HG03025 (cell line): ENCODE measurements around the gene SUCLG1.
"Not testable (repeated sequence)": the region's sequence is repeated elsewhere in the genome, so short reads cannot be mapped to it uniquely, and the experiment has no call there.

Source experiments
- ATAC-seq: cut with Tn5 transposase; IDR thresholded peaks from one replicate; pipeline ENCODE4 v1.9.1; 2021; ENCODE audit warnings: mild to moderate bottlenecking, moderate library complexity; ENCODE audit not compliant: unreplicated experiment, low FRiP score

SUCLG1 gene

DNA sequence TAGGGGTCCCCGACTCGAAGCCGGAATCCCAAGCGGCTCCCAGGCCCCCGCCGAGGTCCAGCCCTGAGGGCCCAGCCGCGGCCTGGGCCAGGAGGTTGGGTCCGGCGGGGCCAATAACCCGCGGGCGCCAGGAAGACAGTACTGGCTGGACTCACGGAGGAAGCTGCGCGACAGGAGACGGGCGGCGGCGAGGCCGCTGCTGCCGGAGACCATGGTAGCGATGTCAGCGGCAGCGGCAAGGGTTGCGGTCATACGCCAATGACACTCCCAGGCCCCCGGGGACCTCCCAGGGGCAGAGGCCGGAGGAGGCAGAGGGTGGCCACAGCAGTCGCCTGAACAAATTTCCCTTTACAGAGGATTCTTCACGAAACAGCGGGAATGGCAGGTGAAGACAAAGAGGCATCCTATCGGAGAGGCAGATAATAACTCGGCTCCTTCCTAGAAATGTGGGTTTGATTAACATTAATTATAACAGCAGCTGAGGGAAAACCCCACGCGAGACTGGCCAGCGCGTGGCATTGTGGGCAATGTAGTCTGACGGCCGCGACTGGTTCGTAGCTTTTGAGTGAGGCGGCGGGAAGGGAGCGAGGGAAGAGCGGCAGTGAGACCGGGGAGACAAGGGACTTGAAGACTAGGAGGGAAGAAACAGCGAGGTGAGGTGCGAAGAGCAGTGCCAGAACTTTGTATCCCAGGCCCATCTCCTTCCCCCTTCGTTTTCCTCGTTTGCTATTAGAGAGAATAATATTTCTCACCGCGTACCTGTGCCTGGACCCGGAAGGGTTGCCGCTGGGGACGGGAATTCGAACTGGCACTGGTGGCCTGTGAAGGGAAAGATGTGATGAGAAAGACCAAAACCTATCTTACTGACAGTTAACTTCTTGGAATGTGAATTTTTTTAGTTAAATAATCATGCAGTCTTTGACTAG is at the start of gene SUCLG1:
Gene SUCLG1 (minus strand): TSS at position 263 of the 926 bp plus-strand sequence. CDS start 11 bp downstream, at position 252.
- ATAC-seq, result peak; percentile 94

DNA sequence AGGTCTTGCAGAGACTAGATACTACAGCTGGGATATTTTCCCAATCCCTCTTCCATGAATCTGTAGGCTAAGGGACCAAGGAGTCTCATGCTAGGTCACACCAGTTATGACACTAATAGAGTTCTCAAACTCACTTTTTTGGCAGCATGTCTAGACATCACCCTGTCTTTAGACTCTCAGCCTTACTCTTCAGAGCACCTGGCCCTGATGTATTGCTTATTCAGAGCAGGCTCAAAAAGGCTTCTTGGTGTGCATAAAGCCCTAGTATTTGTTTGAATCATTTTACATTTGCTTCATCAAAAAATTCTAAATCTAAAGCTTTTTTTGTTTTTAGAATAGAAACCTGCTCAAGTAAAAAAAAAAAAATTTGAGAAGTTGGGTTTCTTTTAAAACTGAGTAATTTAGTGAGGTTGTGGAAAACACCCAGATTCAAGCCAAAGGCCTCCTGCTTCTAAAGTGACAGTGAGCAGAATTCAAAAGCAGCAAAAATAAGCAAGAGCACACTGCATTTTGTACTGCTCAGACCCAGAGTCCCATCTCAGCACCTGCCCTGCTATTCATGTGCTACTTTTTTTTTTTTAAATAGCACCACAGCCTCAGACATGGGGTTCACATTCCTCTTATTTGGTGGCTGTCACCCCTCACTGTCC is 39.2 kb upstream of the SUCLG1 start:
- ATAC-seq, result no peak

DNA sequence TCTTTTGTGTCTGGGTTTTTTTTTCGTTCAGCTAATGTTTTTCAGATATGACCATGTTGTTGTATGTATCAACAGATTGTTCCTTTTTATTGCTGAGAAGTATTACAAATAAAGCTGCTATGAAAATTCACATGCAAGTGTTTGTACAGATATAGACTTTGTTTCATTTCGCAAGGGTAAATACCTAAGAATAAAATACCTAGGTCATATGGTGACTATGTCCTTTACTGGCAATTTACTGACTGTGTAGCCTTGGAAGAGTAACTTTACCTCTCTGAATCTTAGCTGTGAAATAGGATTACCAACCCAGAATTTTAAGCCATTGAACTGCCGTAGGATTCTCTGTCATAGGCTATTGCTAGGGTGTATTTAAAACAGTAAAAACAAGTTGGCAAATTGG is 38.2 kb upstream of the SUCLG1 start:
- ATAC-seq, result no peak

DNA sequence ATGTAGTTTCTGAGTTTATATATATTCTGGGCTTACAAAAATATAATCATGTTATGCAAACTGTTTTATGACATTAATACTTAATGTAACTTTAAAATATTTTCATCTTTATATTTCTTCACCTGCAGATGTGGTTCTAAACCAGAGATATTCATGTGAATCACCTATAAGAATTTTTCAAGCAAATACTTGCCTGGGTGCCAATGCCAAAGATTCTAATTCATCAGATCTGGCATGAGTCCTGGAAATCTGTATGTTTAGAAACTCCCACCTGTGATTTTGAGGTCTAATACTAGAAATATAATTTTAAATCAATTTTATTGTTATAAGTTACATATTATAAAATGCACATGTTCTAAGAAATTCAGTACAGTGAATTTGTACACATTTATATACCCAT is 37.3 kb upstream of the SUCLG1 start:
- no peak for ATAC-seq

DNA sequence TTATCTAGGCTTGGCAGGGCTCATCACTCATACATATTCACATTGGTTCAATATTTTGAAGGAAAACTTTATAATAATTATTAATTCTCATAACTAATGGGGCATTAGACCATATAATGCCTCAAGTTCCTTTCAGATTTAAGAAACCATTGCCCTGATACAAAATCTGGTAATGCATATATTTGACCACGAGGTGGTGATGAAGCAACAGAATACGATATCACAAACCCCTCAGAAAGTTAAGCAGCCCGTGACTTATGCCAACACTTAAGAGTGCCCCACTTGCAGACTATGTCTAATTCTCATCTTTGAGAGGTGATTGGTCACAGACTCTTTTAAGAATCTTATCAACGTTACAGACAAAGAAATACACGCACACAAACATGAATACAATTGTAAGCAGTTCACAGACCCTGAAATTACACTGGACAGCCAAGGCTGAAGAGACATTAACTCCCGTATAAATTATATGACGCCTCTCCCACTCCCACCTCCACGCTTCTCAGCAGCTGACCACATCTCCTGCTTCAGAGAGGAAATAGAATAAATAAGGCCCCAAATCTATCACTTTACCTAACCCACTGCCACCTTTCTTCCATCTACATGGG is 36.6 kb upstream of the SUCLG1 start:
- no peak for ATAC-seq

DNA sequence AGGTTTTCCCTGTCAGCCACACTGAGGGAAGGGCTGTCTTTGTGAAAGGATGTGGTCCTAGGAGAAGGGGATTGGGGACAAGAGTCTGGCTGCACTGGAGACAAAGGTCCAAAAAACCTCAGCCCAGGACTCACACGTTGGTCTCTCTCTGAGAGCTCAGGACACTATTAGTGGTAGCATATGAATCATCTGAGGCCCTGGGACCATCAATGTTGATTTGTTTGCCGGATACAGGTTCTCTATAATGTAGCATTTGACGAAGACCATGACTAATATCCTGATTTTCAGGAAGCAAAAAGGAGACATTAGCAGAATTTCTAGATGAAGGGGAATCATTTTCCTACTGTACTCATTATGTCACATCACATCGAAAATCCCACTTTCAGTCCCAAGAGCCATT is 35.0 kb upstream of the SUCLG1 start:
- no peak for ATAC-seq

DNA sequence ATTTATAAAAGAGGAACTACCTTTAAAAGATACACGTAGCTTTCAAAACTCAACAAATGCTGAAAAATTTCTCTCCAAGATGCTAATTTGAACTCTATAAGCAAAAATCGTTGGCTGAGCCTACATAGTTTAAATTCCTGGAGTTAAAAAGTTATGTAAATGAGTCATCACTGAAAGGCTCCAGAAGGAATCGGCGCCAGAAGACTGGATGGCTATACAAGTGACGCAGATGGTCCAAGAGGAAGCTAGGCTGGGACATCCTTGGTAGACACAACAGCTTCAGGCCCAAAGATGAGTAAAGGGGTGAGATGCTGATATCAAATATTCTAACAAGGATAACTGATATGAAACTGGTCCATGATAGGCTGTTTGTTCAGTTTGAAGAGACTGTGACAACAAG is 34.4 kb upstream of the SUCLG1 start:
- ATAC-seq, result no peak

DNA sequence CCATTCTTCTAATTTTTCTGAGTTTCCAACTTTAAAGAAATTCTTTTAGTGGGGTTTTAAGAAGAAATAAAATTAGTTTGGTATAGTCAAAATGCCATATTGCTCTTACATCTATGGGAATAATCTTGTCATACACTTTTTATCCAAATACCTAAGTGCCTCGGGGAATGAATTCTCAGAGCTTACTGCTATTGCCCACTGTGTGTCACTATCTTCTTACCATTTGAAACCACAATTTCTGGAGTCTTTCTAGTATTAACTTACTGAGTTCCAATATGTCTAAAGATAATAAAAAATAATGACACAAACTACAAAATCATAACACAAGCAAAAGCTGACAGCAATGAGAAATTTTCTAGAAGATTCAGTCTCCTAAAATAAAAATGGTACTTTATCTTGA is 33.5 kb upstream of the SUCLG1 start:
- no peak for ATAC-seq

DNA sequence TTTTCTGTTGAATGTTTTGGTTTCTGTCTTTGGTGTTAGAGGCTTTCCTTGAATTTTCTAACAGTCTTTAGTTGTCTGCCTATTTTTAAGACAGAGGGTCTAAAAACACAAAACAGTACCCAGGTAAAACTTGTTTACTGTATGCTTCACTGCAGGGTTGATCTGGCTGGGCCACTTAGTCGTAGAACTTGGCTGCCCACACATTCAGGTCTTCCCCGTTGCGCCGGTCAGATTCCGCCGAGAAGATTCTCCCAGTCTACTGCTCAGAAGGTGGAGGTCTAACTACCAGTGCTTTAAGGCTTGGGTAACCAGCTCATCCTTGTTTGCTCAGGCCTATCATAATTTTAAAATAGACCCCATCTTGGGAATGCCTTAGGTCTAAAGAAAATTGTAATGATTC is 32.7 kb upstream of the SUCLG1 start:
- no peak for ATAC-seq

DNA sequence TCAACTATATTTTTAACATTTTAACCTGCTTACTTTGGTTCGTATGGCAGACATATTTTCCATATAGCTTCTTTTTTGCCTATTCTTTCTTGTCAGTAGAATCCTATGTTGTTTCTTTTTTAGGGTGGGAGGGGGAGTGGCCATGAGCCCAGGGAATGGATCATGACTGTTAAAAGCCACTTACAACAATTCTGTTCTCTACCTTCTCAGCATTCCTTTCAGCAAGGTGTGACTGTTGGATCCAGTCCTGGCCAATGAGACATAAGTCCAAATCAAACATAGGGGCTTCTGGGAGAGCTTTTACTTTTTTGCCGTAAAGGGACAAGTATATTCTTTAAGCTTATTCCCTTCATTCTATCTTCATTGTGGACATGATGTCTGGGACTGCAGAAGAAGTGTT is 32.2 kb upstream of the SUCLG1 start:
- ATAC-seq, result no peak

DNA sequence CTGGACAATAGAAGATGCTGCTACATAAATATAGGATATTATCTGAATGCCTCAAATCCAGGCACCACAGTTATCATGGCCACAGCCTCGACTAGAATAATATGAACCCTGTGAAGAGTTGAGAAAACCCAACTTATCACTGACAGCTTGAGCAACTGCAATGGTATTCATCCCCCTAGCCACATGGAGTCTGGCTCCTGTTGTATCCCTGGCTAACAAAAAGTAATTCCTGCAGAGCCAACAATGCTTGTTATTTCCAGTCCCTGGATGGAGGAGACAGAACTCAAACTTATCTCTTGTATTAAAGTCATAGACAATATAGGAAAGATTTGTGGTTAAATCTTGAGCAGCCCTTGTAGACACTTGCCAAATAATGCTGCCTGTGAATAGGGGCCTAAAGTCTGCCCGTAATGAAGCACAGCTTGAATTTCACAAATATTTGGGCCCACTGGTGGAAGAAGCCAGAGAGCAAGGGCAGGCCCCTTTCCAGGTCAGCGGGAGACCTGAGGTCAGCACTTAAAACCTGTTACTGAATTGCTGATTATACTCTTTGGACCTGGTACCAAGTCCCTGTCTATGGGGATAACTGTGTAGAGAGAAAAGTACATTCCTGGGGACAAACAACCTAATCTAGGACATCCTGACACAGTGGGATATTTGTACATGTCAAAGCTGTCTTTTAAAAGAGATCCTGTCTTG is 28.4 kb upstream of the SUCLG1 start:
- ATAC-seq, result no peak

DNA sequence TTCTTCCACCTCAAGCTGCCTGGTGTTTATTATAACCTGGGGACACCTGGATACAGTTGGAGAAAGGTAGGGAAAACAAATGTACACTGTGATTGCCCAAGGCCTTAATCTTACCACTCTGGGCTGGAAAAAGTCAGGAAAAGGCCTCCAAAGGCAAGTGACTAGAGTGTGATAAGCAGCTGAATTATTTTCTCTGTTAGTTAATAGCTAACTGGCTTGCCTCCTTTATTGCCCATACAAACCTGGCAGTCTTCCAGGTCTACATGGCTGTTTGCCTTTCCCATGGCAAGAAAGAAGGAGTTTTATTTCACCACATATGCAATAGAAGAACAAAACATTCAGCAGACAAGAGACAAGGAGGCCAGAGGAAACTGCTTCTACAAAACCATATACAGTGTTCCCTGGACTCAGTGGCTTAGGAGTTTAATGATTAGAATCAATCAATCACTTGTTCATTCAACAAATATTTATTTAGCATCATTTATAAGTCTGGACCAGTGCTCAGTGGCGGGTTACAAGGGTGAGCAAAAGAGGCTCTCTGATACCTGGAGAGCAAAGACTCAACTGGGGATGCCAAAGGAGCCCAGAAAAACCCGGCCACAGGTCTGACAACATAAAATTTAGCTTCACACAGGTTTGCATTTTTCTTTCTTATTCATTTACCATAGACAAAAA is 27.5 kb upstream of the SUCLG1 start:
- no peak for ATAC-seq

DNA sequence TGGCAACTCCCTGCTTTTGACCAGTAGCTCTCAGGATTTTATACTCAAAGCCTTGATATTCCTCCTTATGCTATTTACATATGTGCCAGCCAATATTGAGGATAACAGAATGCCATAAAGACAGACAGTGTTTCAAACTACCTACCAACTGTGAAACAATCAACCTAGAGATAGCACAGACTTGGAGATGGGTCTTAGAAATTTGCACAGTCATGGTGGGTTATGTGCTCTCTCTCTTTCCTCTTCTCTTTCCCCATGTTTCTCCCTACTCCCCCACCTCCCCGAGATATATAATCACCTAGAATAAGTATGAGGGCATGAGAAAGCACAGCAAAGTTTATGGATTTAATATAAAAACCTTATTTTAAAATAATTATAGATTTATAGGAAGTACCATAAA is 24.2 kb upstream of the SUCLG1 start:
- no peak for ATAC-seq

DNA sequence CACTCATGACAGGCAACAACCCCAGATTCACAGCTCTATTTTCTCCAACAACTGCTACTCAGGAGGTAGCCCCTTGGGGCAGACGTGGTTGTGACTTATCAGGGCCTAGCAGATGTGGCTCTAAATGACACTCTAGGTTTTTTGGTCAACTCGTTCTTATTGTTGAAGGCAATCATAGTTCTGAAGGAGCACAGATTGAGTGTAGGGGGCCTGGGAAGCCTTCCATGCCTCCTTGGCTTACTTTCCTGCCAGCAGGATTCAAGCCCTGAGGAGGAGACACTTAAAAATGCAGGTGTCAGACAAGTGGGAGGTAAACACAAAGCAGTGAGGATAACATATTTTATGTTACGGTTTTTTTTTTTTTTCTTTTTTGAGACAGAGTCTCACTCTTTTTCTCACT is 23.5 kb upstream of the SUCLG1 start:
- no peak for ATAC-seq

DNA sequence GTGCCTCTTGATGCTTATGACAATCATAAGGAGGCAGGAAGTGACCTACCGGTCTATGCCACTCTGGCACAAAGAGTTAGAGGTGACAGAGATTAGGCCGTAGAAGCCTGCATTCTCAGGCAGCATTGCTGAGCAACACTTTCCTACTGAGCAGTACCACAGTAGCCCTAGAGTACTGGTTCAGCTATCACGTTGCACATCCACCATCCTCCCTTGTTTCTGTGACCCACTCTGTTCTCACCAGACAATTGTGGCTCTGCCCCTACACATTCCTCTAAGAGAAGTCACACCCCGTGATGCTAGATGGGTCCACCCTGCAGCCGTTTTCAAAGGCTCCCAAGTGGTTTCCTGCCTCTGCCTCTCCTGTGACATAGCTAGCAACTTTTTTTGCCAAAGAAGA is 22.6 kb upstream of the SUCLG1 start:
- ATAC-seq, result no peak

DNA sequence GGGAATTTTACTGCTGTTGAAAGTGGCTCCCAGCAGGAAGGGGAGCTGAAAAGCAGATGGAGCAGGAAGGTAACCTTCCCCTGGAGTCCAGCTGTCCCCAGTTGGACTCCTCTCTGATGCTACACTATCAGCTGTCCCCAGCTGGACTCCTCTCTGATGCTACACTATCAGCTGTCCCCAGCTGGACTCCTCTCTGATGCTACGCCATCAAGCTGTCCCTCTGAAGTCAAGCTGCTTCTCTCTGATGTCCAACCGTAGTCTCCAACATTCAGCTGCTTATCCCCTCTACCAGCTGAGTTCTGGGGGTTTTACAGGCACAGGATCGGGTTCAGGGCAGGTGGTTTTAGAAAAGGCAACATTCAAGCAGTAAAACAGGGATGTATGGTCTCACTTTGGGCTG is 19.8 kb upstream of the SUCLG1 start:
- ATAC-seq, result no peak

DNA sequence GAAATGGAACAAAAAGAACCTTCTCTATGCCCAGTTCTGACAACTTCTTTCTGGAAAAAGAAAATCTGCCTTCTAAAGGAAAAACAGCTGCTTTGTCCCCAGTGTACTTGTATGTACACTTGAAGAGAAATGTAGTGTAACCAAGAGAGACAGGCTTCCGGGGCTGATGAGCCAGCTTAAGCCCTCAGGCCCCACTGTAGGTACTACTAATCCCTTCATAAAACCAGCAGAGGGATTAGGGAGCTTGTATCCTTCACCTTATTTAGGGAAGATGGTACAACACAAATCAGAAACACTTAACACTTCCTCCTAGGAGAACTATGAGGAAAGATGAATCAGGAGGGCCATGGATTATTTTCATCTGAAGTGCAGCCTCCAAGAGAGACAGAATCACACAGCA is 18.8 kb upstream of the SUCLG1 start:
- ATAC-seq, result no peak

DNA sequence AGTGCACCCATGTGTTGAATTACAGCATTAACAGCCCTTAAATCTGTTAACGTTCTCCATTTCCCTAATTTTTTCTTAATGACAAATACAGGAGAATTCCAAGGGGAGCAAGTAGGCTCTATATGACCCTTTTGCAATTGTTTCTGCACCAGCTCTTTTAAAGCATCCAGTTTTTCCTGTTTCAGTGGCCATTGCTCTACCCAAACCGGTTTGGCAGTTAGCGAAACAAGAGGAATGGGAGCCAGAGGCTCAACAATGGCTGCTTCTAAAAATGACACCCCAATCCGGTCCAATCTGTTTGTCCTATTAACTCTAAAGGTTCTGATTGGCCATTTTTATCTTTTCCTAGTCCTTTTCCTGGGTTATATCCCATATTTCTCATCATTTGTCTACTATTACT is 15.1 kb upstream of the SUCLG1 start:
- no peak for ATAC-seq

DNA sequence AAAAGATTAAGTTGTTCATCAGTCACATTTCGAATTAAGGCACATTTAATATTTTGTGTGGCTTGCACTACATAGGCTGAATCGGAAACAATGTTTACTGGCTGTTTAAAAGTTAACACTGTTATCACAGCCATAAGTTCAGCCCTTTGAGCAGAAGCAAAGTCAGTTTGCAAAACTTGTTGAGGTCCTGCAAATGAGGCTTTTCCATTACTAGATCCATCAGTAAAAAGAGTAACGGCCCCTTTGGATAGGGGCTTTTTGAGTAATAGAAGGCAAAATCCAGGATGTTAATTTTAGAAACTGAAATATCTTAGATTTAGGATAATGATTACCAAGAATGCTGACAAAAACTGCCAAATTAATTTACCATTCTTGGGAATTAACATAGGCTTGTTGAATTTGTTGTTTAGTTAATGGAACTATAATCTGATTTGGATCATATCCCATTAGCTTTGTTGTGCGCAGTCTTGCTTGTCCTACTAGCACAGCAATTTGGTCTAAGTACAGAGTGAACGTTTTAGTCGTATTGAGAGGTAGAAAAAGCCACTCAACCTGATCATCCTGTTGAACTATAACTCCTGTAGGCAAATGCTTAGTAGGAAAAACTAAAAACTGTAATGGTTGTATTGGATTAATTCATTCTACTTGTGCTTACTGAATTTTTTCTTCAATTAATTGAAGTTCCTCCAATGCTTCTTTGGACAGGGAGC is 13.9 kb upstream of the SUCLG1 start:
- ATAC-seq, result no peak

DNA sequence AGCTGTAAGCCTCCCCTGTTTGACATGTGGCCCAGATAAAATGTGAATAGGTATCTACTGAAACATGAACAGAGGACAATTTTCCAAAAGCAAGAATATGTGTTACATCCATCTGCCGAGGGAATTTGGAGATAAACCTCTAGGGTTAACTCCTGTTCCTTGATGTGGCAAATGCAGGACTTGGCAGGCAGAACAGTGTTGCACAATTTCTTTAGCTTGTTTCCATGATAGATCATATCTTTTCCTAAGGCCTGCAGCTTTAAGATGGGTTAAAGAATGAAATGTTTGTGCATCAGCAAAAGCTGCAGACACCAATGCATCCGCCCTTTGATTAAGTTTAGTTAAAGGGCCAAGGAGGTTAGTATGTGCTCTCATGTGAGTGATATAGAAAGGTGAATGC is 13.3 kb upstream of the SUCLG1 start:
- ATAC-seq, result not testable (repeated sequence)
